HG02870 (cell line): ENCODE results near the gene IL6ST.
"Not testable (repeated sequence)": the region's sequence is repeated elsewhere in the genome, so short reads cannot be mapped to it uniquely, and the experiment has no call there.

ENCODE experiments used
- ATAC-seq: cut with Tn5 transposase; IDR thresholded peaks from one replicate; pipeline ENCODE4 v1.9.1; 2021; ENCODE audit warnings: mild to moderate bottlenecking, moderate library complexity; ENCODE audit not compliant: unreplicated experiment

The IL6ST gene

DNA sequence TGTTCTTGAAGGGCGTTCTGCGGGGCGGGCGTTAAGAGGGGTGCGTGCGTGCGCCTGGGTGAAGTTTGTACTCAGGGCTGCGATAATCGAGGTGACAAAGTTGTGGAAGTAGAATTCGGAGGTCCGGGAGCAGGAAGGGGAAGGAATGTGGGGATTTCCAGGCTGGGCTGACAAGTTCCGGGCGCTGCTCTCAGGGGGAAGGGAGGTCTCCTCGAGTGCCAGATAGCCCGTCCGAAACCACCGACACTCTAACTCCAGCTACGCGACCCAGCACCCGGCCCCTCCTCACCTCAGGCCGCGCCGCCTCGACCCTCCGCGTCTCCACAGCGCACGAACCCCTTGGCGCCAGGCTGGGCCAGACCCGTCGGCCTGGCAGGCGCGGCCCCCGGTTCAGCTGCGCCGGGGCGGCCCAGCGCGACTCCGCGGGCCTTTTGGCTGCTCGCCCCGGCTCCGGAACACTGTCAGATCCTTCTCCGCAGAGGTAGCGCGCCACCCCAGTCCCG, at the start of gene IL6ST:
Gene IL6ST, minus strand, starts transcription at position 469 of the 503 bp plus-strand sequence. CDS start 18,685 bp downstream, outside the sequence.
- peak; percentile 41 for ATAC-seq

DNA sequence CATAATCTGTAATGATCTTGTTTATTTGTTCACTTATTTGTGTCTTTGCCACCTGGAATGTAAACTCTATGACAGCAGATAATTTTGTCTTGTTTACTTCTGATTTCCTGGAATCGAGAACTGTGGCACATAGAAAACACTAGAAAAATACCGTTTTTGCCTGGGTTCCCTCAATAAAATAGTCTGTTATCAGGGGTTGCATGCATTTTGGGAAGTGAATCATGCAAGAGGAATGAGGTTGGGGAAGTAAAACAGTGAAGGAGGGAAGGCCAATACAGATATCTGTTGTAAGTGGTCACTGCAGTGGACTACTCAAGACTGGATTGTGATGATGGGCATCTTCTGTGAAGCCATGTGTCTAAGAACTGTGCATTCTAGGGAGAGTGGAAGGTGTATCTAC, 45.2 kb upstream of the IL6ST start:
- ATAC-seq: no peak

DNA sequence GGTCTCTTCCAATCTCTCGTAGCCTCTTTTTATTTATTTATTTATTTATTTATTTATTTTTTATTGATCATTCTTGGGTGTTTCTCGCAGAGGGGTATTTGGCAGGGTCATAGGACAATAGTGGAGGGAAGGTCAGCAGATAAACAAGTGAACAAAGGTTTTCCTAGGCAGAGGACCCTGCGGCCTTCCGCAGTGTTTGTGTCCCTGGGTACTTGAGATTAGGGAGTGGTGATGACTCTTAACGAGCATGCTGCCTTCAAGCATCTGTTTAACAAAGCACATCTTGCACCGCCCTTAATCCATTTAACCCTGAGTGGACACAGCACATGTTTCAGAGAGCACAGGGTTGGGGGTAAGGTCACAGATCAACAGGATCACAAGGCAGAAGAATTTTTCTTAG, 43.4 kb upstream of the IL6ST start:
- ATAC-seq: not testable (repeated sequence)

DNA sequence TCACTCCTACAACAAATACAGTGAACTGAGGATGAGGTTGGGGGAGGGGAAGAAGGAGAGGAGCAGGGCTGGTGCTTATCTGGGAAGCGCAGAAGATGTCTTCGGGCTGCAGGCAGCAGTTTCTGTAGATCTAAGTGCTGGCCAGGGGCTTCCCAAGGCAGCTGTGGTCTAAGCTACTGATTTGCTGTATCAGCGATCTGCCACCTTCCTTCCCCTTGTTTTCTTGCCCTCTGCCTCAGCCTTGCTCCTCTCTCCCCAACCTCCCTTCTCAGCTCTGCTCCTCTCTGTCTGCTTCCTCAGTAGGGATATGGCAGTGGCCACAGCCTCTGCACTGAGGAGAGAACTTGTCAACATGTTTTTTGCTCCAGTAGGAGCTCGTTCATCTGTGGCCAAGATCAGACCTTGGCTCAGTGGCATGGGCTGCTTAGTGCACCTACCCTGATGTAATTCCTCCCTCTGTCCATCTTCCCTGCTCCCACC, 42.8 kb upstream of the IL6ST start:
- ATAC-seq: no peak

DNA sequence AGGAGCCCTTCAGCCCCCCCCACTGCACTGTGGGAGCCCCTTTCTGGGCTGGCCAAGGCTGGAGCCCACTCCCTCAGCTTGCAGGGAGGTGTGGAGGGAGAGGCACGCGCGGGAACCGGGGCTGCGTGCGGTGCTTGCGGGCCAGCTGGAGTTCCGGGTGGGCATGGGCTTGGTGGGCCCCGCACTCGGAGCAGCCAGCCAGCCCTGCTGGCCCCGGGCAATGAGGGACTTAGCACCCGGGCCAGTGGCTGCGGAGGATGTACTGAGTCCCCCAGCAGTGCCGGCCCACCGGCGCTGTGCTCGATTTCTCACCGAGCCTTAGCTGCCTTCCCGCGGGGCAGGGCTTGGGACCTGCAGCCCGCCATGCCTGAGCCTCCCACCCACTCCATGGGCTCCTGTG, 40.6 kb upstream of the IL6ST start:
- ATAC-seq: not testable (repeated sequence)

DNA sequence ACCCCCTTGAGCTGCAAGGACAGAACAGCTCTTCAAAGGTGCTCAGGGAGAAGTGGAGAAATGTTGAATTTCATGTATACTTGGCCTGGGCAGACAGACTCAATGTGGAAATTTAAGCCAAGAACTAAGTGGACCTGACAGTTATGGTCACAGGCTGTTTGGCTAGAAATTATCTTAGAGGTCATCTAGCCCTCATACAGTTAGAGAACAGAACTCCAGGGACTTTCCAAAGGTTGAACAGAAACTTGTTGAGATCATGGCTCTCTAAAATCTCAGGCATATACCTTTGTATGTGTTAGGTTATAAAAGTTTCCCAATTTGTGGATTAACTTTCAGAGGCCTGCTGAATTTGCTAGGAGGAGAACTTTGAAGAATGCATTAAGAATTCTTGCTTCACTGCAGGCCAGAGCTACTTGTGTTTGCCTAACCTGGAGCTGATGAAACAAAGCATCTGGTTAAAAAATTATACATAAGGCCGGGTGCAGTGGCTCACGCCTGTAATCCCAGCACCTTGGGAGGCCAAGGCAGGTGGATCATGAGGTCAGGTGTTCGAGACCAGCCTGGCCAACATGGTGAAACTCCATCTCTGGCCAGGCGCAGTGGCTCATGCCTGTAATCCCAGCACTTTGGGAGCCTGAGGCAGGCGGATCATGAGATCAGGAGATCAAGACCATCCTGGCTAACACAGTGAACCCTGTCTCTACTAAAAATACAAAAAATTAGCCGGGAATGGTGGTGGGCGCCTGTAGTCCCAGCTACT, 35.3 kb upstream of the IL6ST start:
- ATAC-seq: not testable (repeated sequence)

DNA sequence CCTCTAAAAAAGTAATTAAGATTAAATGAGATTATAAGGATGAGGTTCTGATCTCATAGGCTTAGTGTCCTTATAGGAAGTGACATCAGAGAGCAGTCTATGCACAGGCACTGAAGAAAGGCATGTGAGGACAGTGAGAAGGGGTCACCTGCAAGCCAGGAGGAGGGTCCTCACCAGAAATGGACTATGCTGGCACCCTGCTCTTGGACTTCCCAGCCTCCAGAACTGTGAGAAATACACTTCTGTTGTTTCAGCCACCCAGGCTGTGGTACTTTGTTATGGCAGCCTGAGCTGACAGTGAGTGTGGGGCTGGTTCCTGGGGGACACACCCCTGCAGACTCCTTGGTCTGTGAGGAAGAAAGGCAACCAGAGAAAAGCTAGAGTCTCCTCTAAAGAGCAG, 34.7 kb upstream of the IL6ST start:
- no peak for ATAC-seq

DNA sequence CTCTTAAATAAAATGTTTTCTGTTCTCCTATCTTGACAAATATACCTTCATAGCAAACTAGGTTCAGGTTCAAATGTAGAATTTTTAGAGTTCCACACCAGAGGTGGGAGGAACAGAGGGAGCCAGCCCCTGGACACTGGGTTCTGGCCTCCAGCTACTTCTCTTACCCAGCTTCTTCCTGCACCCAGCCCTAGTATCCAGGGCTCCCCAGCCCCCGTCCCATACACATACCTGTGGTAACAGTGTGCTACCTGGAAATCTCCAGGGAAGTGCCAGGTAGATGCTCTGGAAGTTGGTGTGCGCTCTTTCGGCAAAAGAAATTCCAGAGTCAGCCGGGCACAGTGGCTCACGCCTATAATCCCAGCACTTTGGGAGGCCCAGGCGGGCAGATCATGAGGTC, 33.9 kb upstream of the IL6ST start:
- ATAC-seq: no peak

DNA sequence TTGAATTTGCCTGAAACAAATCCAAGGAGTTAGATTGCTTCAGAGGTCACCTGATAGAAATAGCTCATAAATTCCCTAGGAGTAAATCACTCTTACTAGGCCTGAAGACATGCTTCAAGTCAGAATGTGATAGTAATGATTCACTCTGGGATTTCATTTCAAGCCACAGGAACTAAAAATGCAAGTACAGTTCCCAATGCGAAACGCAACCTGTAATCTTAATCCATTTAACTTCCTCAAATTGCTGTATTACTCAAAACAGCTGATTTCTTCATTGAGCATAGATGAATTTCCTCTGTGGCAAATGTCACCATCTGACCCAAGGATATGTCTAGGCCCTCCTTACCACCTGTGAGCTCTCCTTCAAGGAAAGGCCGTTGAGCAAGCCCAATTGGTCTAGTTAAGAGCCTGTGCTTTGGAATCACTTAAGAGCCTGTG, 32.1 kb upstream of the IL6ST start:
- ATAC-seq: peak; percentile 95

DNA sequence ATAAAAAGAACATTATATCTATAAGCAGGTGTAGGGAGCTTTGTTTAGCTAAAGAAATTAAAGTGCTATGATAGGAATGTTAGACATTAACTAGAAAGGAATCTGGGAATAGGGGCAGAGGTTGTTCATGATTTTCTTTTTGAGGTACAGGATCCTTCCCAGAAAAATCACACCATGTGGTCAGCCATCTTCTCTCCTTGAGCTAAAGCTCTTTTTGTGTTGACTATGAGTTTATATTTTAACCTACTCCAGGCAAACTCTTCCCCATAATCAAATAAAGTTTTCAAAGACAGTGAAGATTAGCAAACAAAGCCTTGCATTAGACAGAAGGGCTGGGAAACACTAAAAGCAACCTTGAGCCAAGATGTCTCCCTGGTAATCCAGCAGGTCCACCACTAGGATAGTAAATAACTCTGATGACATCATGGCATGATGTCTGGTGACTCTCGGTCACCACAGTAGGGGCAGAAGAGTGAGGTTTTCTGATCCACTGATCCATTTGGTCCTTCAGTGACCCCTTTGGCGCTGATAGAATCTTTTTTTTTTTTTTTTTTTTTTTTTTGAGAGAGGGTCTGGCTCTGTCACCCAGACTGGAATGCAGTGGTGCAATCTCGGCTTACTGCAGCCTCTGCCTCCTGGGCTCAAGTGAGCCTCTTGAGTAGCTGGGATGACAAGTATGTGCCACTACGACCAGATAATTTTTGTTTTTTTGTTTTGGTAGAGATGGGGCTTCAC, 30.6 kb upstream of the IL6ST start:
- ATAC-seq: no peak

DNA sequence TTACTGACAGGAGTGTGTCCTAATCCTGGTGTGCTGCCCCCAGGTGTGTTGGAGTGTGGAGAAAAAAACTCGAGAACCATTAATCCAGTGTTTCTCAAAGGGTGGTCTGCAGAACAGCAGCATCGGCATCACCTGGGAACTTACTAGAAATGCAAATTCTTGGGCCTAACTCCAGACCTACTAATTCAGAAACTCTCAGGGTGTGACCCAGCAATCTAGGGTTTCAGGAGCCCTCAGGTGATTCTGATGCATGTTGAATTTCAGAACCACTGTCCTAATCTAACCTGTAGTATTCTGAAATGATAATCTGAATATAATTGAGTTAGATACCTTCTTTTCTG, 30.0 kb upstream of the IL6ST start:
- no peak for ATAC-seq

DNA sequence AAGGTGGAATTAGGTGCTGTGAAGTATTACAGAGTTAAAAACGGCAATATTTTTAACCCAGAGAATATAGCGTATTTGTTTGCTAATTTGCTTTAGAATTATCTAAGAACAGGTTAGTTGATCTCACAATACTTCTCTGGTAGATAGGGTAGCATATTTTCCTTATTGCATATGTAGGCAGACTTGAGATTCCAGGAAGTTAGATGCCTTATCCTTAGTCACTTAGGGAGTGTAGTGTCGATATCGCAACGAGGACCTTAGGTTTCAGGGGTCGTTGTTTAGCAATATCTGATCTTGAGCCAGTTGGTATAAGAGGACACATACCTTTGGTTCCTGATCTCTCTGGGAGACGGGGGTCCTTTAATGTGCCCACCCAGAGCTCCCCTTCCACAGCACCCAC, 28.5 kb upstream of the IL6ST start:
- ATAC-seq: no peak

DNA sequence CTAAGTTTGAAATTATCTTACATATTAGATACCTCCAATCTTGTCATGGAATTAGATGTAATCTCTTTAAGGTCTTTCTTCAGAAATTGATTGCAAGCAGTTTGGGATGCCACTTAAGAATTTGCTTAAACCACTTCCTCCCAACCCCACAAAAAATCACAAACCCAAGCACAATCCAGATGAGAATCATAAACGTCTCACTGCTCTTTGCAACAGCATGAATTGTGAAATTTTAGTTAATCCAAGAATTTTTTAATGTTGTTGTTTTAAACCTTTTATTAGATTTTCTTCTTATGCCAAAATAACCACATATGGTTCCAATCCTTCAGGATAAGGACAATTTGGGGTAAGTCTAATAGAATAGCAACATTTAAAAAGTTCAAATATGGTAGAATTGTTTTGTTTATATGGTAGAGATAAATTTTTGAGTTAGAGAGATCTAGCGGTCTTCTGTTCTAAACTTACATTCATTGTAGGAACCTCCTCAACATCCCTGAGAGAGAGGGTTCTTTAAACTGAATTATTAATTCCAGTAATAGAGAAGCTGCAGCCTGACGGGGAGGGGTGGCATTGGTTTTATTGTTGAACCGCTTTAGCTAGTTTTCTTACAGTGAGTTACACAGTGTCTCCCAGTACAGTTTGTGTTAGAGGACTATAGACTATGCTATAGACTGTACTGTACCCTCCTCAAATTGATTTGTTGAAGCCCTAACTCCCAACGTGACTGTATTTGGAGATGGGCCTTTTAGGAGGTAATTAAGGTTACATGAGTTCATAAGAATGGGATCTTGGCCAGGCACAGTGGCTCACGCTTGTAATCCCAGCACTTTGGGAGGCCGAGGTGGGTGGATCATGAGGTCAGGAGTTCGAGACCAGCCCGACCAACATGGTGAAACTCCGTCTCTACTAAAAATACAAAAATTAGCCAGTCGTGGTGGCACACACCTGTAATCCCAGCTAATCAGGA, 24.8 kb upstream of the IL6ST start:
- no peak for ATAC-seq

DNA sequence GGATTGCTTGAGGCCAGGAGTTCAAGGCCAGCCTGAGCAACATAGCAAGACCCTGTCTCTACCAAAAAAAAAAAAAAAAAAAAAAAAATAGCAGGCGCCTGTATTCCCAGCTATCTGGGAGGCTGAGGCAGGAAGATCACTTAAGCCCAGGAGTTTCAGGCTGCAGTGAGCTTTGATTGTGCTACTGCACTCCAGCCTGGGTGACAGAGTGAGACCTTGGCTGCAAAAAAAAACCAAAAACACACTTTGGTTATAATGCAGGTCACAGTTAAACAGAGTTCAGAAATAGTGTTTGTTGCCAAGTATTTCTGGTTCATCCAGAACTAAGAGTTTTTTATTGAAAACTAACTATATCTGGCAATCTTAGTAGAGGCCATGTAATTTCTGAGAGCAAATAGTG, 24.1 kb upstream of the IL6ST start:
- ATAC-seq: no peak

DNA sequence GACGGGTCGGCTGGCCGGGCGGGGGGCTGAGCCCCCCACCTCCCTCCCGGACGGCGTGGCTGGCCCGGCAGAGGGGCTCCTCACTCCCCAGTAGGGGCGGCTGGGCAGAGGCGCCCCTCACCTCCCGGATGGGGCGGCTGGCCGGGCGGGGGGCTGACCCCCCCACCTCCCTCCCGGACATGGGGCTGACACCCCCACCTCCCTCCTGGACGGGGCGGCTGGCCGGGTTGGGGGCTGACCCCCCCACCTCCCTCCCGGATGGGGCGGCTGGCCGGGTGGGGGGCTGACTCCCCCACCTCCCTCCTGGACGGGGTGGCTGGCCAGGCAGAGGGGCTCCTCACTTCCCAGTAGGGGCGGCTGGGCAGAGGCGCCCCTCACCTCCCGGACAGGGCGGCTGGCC, 19.9 kb upstream of the IL6ST start:
- not testable (repeated sequence) for ATAC-seq

DNA sequence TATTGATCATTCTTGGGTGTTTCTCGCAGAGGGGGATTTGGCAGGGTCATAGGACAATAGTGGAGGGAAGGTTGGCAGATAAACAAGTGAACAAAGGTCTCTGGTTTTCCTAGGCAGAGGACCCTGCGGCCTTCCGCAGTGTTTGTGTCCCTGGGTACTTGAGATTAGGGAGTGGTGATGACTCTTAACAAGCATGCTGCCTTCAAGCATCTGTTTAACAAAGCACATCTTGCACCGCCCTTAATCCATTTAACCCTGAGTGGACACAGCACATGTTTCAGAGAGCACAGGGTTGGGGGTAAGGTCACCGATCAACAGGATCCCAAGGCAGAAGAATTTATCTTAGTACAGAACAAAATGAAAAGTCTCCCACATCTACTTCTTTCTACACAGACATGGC, 19.2 kb upstream of the IL6ST start:
- not testable (repeated sequence) for ATAC-seq

DNA sequence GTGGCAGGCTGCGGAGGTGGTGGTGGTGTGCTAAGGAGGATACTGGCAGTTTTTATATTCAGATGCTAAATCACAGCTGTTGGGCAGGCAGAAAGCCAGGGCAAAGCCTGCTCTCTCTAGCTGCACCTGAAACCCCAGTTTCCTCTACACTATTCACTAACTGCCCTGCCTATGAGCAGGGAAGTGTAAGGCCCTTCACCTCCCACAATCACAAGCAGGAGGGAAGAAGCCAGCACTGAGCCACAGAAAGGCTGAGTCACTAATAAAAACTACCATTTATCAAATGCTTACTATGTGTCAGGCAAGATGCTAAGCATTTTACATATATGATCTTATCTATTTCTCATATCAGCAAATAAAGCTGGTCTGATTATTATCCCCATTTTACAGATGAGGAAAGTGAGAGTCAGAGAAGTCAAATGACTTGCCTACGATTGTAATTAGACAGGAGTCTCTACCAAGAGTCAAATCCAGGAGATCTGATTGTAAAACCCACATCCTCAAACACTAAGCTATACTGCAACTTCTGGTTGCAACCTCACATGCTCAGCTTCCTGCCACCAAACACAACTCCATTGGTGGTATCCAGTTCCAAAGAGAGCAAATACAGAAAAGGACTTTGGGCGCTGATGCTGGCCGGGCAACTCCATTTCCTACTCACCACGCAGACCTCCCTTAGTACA, 17.7 kb upstream of the IL6ST start:
- ATAC-seq: peak; percentile 44

DNA sequence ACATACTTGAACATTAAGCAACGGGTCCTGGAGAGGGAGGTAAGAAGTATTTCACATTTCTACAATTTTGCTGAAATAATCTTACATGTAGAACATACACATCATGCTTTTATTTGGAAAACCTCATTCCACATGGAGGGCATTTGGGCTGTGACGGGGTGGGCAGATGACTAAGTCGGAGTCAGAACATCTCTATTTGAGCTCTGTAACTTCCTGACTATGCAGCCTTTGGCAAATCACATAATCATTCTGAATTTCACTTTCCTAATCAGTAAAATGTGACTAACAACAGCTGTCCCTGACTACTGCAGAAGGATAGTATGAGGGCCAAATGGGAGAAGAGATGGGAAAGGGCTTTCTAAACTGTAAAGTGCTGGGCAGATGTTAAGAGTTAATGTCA, 17.1 kb upstream of the IL6ST start:
- no peak for ATAC-seq

DNA sequence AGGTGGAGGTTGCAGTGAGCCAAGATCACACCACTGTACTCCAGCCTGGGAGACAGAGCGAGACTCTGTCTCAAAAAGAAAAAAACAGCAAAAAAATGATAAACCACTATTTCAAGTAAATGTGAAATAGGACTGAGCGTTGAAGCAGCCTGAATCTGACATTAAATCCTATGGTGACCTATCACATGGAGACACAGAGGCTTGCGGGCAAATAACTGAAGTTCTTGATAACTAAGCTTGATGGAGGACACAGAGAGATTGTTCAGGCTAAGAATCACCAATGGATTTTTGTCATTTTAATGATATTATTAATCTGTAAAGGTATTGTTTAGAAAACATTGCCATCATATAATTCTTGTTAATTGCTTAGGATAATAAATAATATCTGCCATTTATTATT, 15.7 kb upstream of the IL6ST start:
- ATAC-seq: no peak

DNA sequence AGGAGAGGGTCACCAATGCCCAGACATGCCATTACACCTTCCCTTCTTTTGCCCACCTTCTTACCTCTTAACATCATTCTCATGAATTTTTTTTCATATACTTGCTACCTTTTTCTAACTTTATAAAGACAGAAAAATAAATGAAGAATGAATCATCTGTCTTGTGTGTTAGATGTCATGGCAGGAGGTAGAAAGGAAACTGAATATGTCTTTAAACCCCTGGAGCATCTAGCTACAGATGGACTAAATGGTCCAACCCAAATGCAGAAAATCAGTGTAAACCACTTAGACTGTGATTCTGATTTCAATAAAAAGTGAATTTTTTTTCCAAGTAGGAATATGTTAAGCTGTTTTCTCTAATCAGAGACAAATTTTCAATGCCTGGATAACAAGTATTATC, 11.8 kb upstream of the IL6ST start:
- no peak for ATAC-seq
